Glutamatergic neuron (in vitro differentiated cells): ENCODE measurements around the gene SEMA4G. TPM values are rescaled to one million over a fixed set of nuclear protein-coding genes. Genes with fewer than 3 reads are reported as not detected.
A peak's percentile ranks its signal among the peaks of the same experiment; 100 is the strongest.

ENCODE experiments used
- DNase-seq: peaks from one replicate; pipeline ENCODE4 v3.0.0; 2022
- H3K27ac Mint-ChIP-seq: one replicate; pipeline ENCODE4 v1.8.0; 2020; ENCODE audit warnings: mild to moderate bottlenecking, mixed read lengths, inconsistent platforms; ENCODE audit not compliant: unreplicated experiment
- H3K27me3 Mint-ChIP-seq: one replicate; pipeline ENCODE4 v1.8.0; 2020; ENCODE audit warnings: mild to moderate bottlenecking, moderate library complexity, mixed read lengths, inconsistent platforms; ENCODE audit not compliant: unreplicated experiment
- H3K36me3 Mint-ChIP-seq: one replicate; pipeline ENCODE4 v1.8.0; 2020; ENCODE audit warnings: mild to moderate bottlenecking, mixed read lengths, inconsistent platforms; ENCODE audit not compliant: unreplicated experiment
- H3K4me1 Mint-ChIP-seq: one replicate; pipeline ENCODE4 v1.8.0; 2020; ENCODE audit warnings: mild to moderate bottlenecking, low read depth, mixed read lengths, inconsistent platforms; ENCODE audit not compliant: unreplicated experiment
- H3K4me3 Mint-ChIP-seq: one replicate; pipeline ENCODE4 v1.8.0; 2020; ENCODE audit warnings: mild to moderate bottlenecking, mixed read lengths, inconsistent platforms; ENCODE audit not compliant: unreplicated experiment
- H3K9me3 Mint-ChIP-seq: one replicate; pipeline ENCODE4 v1.8.0; 2020; ENCODE audit warnings: mild to moderate bottlenecking, moderate library complexity, mixed read lengths, inconsistent platforms; ENCODE audit not compliant: unreplicated experiment
- total RNA-seq: library from RNA; stranded (reverse); fragmentation: NEBNext Ultra II Directional; extraction: Animal tissue kit (Norgen Biotek cat#: 25700); gene quantifications from one replicate; pipeline ENCODE4 v1.2.1, GENCODE V29; 2021; ENCODE audit not compliant: unreplicated experiment
- TF ChIP-seq, protein P1 (sequence below): fragments of 200-600 bp; sonication (generic); IDR thresholded peaks from one replicate; pipeline ENCODE4 v1.5.0; 2021; ENCODE audit not compliant: partially characterized antibody, unreplicated experiment

SEMA4G gene
- total RNA-seq, 1 donor from 2014 or later: 46.9 TPM

DNA sequence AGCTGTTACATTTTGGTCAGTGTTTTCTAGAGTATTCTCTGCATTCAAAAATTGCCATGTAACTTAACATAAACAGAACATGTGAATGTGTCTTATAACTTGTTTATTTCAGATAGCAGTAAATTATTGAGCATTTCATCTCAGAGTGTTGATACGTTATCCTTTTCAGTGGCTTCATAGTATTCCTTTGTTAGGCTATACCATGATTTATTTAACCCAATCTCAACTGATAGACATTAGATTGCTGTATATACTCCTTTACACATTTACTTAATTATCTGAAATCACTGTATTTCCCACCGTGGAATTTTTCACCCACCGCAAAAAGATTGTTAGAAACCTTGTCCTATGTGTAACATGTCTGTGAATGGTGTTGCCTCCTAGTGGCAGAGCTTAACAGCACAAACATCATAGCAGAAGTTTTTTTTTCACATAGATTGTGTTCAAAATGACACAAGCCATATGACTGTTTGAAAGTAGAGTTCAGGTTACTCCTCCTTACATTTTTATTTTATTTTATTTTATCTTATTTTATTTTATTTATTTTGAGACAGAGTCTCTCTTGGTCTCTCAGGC, 35.1 kb upstream of the SEMA4G start:
- no peaks in the 10 kb centered on the region for H3K27me3 Mint-ChIP-seq
- no peak overlapping the region for H3K4me3 Mint-ChIP-seq
- H3K27ac Mint-ChIP-seq: no peak overlapping the region
- no peaks in the 10 kb centered on the region for H3K9me3 Mint-ChIP-seq
- no peak for DNase-seq
- no peaks in the 10 kb centered on the region for H3K4me1 Mint-ChIP-seq
- no peaks in the 10 kb centered on the region for H3K36me3 Mint-ChIP-seq
- TF ChIP-seq, protein P1, sequence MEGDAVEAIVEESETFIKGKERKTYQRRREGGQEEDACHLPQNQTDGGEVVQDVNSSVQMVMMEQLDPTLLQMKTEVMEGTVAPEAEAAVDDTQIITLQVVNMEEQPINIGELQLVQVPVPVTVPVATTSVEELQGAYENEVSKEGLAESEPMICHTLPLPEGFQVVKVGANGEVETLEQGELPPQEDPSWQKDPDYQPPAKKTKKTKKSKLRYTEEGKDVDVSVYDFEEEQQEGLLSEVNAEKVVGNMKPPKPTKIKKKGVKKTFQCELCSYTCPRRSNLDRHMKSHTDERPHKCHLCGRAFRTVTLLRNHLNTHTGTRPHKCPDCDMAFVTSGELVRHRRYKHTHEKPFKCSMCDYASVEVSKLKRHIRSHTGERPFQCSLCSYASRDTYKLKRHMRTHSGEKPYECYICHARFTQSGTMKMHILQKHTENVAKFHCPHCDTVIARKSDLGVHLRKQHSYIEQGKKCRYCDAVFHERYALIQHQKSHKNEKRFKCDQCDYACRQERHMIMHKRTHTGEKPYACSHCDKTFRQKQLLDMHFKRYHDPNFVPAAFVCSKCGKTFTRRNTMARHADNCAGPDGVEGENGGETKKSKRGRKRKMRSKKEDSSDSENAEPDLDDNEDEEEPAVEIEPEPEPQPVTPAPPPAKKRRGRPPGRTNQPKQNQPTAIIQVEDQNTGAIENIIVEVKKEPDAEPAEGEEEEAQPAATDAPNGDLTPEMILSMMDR: peak; percentile 55

DNA sequence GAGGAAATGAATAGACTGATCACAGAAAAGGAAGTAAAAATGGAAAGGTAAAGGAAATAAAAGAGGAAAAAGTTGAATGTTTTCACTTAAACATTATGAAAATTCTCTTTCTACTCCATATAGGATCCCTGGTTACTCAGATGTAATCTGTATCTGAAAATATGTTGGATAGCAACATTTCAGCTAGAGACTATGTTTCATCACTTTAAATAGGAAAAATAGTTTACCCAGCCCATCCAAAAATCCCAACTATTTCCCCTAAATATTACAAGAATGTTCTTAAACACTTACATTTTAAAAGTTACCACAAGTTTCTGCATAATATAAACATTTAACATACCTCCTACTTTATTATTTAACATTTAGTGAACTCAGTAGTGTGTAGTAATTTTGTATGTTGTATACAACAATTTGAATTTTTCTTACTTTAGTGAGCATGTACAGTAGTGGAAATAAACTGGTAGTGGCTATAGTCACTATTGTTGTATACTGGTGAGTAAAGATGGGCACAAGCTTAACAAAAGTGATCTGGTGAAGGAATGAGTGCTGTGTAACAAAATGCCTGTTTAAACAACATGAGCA, 29.4 kb upstream of the SEMA4G start:
- no peaks in the 10 kb centered on the region for H3K4me1 Mint-ChIP-seq
- no peak overlapping the region for H3K27ac Mint-ChIP-seq
- DNase-seq: no peak
- no peaks in the 10 kb centered on the region for H3K27me3 Mint-ChIP-seq
- H3K36me3 Mint-ChIP-seq: no peaks in the 10 kb centered on the region
- H3K9me3 Mint-ChIP-seq: no peaks in the 10 kb centered on the region
- TF ChIP-seq, protein P1: no peak
- no peak overlapping the region for H3K4me3 Mint-ChIP-seq

DNA sequence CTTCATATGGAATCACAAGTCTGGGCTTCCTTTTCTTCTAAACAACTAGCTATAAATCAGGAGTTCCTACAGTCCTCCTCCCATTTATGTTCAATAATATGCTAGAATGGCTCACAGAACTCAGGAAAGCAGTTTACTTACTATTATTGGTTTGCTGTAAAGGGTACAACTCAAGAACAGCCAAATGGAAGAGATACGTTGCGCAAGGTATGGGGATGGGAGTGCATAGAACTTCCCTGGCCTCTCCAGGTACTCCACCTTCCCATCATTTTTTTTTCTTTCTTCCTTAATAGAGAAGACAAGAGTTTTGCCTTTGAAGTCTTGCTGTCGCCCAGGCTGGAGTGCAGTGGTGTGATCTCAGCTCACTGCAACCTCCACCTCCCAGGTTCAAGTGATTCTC, 27.1 kb upstream of the SEMA4G start:
- TF ChIP-seq, protein P1: no peak
- Mint-ChIP-seq H3K9me3 (no peaks in the 10 kb centered on the region), H3K36me3 (no peaks in the 10 kb centered on the region), H3K27me3 (no peaks in the 10 kb centered on the region), H3K4me3 (no peak overlapping the region), H3K27ac (no peak overlapping the region), H3K4me1 (no peaks in the 10 kb centered on the region)
- no peak for DNase-seq

DNA sequence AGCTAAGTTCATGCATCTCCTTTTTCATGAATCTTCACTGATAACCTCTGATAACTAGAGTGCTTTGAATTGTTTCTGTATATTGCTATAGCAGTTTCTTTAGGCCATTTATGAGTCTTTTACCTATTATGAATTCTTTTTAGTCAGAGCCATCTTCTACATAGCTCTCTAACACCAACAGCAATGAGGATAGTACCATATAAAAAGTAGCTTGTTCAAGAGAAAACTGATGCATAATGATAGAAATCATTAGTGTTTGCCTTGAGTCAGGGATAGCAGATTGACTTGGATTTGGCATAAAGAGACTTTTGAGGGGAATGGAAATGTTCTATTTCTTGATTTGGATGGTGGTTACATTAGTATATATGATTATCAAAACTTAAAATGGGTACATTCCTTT, 25.8 kb upstream of the SEMA4G start:
- Mint-ChIP-seq H3K4me1 (no peaks in the 10 kb centered on the region), H3K36me3 (no peaks in the 10 kb centered on the region)

DNA sequence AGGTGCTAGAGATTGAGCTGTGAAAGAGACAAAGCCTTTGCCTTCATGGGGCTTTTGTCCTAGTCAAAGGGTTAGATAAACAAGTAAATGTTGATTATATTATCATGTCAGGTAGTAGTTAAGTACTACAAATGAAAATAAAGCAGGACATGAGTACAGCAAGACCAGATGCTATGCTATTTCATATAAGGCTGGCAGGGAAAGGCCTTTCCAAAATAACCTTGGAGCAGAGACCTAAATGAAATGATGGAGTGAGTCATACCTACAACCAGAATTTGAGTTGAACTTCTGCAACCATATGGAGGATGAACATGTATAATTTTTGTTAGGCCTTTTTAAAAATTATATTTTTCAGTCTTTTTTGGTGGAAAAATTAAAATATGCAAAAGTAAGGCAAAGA, 23.6 kb upstream of the SEMA4G start:
- TF ChIP-seq, protein P1: no peak
- Mint-ChIP-seq H3K4me3 (no peak overlapping the region), H3K36me3 (no peaks in the 10 kb centered on the region), H3K4me1 (no peaks in the 10 kb centered on the region), H3K27ac (peak overlapping the region; percentile 18), H3K27me3 (no peaks in the 10 kb centered on the region), H3K9me3 (no peaks in the 10 kb centered on the region)
- no peak for DNase-seq

More for the DNA sequence above, 25.8 kb upstream of the SEMA4G start:
- no peak overlapping the region for H3K4me3 Mint-ChIP-seq
- no peak overlapping the region for H3K27ac Mint-ChIP-seq
- TF ChIP-seq, protein P1: no peak
- no peaks in the 10 kb centered on the region for H3K9me3 Mint-ChIP-seq
- no peaks in the 10 kb centered on the region for H3K27me3 Mint-ChIP-seq
- no peak for DNase-seq
